HS-5 (cell line): ENCODE measurements around the gene FBXO44.

Source experiments
- DNase-seq: peaks from one replicate; pipeline ENCODE4 v3.0.0-alpha.2; 2012; ENCODE audit warnings: low read depth

FBXO44 gene

GRCh38 chr1:11640101-11640500 is 14.6 kb upstream of the FBXO44 start:
- DNase-seq, result no peak

DNA sequence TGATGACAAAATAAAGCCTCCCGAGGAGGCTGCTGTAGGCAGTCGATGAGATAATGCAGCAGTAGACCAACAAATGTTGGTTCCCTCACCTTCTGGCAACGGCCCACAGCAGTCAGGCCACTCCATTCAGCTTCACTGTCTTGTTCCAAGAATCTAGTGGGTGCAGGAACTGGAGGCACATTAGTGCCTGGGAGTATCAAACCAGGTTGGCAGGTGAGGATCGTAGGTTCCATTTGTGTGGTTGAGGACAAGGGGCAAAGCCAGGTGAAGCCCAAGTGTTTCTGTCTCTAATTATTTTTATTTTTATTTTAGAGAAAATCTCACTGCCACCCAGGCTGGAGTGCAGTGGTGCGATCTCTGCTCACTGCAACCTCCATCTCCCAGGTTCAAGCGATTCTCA is 13.7 kb upstream of the FBXO44 start:
- no peak for DNase-seq

GRCh38 chr1:11641776-11642305 is 12.8 kb upstream of the FBXO44 start:
- no peak for DNase-seq

- DNase-seq, result peak; percentile 32
Observed at GRCh38 chr1:11642418-11643017, 12.2 kb upstream of the FBXO44 start.

DNA sequence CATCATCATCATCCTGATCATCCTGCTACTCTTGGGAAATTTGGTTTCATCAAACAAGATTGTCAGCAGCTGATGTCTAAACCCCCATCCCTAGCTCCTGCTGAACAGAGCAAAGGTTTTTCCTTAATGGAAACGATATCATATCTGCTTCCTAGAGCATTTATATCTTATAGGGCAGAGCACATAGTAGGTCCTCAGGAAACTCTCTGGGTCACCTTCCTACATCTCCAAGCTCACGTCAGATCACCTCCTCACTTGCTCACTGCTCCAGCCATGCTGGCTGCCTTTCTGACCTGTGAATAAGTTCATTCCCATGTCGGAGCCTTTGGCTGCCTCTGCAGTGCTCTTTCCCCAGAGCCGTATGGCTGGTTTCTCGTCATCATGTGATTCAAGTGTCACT is 10.9 kb upstream of the FBXO44 start:
- DNase-seq, result no peak

- DNase-seq, result no peak
Observed at GRCh38 chr1:11645270-11645669, 9.4 kb upstream of the FBXO44 start.

DNA sequence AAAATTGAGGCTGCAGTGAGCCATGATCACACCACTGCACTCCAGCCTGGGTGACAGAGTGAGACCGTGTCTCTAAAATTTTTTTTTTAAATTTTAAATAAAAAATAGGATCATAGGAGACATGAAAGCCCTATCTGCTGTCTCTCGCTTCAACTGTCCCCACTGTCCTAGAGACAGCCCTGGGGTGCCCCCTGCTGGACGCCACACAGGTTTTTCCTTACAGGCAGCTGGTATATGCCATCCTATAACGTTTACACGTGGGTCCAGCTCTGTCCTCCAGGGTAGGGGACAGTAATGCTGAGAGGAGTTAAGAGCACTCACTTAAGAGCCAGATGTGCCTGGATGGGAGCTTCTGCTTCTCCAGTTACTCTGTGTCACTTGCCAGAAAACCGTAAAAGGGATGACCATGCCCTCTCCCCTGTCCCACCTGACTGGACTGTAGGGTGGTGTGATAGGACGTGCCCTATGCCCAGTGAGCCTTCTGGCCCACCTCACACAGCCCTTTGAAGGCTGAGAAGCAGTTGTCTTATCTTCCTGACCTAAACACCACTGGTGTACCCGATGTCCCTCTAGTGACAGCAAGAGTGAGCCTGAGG is 8.9 kb upstream of the FBXO44 start:
- peak; percentile 19 for DNase-seq

DNA sequence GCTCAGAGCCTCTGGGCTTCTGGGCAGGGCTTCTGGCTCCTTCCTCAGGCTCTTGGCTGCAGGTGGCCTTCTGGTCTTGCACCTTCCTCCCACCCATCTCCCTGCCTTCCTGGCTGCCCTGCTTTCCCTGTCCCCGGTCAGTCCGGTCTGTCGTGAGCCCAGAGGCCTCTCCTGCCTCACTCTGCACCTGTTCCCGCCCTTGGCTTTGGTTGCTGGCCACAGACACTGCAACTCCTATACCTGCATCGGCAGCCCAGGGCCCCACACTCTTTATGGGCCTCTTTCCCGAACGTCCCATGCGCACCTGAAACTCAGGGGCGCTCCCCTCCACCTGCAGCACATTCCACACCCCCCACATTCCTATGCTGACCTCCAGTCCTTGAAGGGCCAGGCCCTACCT is 8.4 kb upstream of the FBXO44 start:
- DNase-seq, result no peak

- DNase-seq, result no peak
Observed at GRCh38 chr1:11647333-11647732, 7.3 kb upstream of the FBXO44 start.

DNA sequence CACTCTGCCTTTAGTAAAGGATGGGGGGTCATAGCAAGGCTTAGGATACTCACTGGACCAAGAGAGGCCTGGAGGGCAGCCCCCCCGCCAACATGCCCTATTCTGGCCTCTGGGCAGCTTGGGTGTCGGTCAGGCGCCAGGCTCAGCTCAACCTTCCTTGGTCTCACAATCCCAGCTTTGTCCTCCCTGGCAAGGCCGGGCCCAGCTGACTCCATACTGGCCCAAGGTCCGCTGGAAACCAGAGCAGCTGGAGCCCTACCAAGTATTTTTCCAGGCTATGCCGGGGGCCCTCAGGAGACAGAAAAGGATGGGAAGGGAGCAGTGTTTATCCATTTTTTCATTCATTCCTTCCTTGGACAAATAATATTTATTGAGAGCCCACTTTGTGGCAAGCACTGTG is 6.6 kb upstream of the FBXO44 start:
- DNase-seq, result no peak

DNA sequence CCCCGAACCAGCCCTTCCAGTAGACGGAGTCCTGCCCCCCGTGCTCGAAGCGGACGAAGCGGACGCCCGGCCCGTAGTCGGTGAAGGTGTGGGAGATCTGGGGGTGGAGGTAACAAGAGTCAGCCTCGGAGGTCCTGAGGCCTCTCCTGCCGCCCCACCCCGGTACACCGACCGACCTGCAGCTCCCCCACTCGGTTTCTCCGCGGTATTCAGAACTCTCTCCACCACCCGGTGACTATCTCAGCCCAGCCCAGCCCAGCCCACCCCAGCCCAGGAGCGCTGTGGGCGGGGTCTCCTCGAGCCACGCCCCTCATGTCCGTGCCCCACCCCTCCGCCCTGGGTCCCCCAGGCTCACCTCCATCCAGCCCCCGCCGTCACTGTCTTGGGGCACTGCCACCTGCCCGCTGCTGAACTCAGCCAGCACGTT is 5.9 kb upstream of the FBXO44 start:
- no peak for DNase-seq

- no peak for DNase-seq
Observed at GRCh38 chr1:11649237-11649623, 5.4 kb upstream of the FBXO44 start.

DNA sequence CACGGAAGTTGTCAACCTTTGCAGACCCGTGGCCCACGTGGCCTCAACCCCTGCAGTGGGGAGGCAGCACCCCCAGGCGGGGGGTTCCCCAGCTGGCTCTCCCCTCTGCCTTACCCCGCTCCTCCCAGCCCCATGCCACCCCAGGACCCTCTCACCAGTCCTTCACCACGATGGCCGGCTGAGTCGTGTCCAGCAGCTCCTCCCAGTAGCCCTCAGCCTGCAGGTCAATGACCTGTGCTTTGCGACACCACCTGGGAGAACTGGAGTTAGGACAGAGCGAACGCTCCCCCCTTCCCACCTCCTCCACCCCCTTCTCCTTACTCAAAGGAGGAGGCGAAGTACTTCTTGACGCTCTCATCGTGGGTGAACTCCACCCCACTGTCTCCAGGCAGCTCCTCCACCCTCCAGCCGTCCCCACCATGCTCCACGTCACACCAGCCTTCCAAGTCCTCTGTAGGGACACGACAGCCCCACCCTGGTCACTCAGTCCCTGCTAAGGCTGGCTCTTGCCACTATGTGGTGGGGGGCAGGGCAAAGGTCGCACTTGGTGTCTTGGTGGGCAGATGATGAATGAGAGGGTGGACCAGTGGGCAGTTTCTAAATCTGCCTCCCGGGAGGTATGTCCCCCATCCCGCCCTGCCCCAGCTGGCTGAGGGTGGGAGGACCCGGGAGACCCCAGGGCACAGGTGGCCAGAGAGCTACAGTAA is 4.9 kb upstream of the FBXO44 start:
- no peak for DNase-seq

GRCh38 chr1:11650331-11650991 is 4.2 kb upstream of the FBXO44 start:
- no peak for DNase-seq

GRCh38 chr1:11651017-11651416 is 3.7 kb upstream of the FBXO44 start:
- no peak for DNase-seq

DNA sequence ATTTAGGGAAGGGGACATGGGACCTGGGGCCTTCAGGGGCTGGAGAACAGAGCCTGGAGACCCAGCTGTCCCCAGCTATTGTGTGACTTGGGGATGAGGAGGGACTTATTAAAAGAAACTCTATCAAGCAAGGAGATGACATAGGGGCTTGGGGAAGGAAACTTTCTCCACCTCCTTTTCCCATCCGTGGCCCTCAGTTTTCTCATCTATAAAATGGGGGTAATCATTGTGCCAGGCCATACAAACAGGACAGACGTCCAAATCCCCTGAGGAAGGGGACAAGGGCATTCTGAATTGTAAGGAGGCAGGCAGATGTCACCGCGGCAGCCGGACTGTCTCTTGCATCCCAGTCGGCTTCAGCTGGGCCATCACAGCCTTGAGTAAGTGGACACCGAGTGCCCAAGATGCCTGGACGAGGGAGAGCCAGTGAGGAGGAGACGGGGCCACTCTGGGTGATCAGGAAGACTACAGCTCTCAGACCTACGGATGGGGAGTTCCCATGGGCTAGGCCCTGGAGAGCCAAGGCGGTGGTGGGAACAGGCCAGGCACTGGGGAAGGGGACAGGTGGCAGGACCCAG is 2.4 kb upstream of the FBXO44 start:
- no peak for DNase-seq

- no peak for DNase-seq
Observed at GRCh38 chr1:11653101-11653860, 1.4 kb upstream of the FBXO44 start.

DNA sequence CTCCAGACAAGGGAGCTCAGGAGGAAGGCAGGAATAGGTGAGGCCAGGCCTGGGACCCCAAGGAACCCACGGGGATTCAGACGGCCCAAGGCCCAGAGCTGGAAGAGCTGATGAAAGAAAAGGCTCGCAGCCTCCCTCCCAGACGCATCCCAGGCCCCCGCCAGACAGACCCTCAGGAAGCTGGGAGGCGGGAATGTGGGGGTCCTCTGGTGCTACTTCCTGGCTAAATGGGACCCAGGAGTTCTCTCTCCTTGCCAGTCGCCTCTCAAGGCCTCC is 878 bp upstream of the FBXO44 start:
- DNase-seq, result no peak

GRCh38 chr1:11654939-11655808 is 497 bp downstream of the FBXO44 start:
- no peak for DNase-seq

DNA sequence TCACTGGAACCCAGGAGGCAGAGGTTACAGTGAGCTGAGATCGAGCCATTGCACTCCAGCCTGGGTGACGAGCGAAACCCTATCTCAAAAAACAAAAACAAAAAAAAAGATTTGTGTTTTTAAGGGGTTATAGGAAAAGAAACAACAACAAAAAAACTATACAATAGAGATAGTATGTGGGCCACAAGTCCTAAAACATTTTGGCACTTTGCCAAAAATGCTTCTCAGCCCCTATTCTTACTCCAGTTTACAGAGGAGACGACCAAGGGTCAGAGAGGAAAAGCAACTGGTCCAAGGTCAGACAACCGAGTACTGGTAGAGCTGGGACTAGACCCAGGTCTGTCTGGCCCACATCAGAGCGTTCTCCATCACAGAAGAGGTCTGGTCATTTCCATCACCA is 3.0 kb downstream of the FBXO44 start:
- no peak for DNase-seq

GRCh38 chr1:11658542-11658941 is 3.9 kb downstream of the FBXO44 start:
- DNase-seq, result no peak
